ENCODE results near the gene BEST1.
"Not testable (repeated sequence)": the region's sequence is repeated elsewhere in the genome, so short reads cannot be mapped to it uniquely, and the experiment has no call there.

The BEST1 gene

GRCh38 chr11:61964666-61965271 lies 14.6 kb downstream of the BEST1 start:
- DNase-seq, result not testable (repeated sequence)

DNA sequence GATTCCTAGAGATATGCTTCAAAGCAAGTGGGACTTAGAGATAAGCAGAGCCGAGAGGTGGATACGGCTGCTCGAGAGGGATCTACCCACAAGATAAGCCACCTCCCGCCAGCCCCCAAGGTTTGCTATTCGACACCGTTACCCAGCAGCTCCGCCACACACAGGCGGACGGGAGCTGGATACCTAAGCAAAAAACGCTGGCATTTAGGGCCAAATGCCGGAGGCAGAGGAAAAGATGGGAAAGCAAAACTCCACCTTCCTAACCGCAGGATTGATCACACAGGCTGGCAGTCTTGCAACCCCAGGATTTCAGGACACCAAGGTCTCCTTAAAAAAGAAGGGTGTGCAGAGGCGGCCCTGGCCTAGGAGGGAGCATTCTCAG lies 16.6 kb downstream of the BEST1 start:
- no peak for DNase-seq

GRCh38 chr11:61967116-61967923 lies 17.2 kb downstream of the BEST1 start, which contains the start of gene FTH1:
Gene FTH1, minus strand, starts transcription at chr11:61967634. Its CDS starts 209 bp downstream, at chr11:61967425.
- peak; percentile 65 for DNase-seq

- peak; percentile 49 for DNase-seq
Observed at GRCh38 chr11:61967924-61968757, 18.0 kb downstream of the BEST1 start.

DNA sequence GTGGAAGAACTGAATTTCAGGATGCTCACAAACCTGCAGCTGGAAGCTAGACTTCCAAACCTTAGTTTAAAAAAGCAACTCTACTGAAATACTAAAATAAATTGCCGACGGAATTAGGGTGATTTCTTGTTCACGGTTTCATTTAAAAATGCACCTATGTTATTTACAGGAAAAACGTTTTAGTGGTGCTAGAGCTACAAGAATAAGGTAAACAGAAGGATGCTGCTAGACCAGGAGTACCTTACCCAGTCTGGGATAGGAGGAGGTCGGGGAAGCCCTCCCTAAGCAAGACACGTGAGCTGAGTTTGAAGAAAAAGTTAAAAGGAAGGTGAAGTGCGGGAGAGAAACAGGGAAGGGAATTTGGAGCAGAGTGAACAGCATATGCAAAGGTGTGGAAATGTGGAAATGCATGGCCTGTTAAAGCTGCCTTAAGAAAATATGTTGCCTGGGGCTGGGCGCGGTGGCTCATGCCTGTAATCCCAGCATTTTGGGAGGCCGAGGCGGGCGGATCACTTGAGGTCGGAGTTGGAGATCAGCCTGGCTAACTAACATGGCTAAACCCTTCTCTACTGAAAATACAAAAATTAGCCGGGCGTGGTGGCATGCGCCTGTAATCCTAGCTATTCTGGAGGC lies 18.7 kb downstream of the BEST1 start:
- no peak for DNase-seq

GRCh38 chr11:61969391-61969758 lies 19.2 kb downstream of the BEST1 start:
- no peak for DNase-seq

DNA sequence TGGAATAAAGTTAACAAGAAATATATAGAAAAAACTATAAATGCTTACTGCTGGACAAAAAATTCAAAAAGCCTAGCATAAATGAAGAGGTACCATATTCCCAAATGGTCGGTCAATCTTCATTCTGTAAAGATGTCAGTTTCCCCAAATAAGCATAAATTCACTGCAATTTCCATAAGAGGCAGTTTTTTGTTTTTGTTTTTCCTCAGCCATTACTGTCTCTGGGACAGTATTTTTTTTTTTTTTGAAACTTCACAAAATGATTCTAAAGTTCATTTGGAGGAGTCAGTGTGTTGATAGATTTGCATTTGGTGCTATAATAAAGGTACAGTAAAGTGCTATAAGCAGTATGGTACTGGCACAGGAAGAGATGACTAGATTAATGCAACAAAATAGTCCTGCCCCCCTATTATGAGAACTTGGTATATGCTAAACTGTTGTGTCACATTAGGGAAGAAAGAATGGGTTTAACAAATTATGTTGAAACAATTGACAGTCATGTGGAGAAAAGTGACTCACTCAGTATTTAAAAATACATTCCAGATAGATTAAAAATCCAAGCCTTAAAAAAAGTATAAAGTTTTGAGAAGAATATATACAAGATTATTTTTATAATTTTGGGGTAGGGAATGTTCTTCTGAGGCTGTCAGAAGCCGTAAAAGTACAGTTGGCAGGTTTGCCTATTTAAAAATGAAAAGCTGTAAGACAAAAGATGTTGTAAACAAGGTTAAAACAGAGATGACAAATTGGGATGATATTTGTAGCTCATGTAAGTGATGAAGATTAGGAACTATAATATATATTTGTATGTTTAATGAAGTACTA lies 19.9 kb downstream of the BEST1 start:
- DNase-seq, result no peak

DNA sequence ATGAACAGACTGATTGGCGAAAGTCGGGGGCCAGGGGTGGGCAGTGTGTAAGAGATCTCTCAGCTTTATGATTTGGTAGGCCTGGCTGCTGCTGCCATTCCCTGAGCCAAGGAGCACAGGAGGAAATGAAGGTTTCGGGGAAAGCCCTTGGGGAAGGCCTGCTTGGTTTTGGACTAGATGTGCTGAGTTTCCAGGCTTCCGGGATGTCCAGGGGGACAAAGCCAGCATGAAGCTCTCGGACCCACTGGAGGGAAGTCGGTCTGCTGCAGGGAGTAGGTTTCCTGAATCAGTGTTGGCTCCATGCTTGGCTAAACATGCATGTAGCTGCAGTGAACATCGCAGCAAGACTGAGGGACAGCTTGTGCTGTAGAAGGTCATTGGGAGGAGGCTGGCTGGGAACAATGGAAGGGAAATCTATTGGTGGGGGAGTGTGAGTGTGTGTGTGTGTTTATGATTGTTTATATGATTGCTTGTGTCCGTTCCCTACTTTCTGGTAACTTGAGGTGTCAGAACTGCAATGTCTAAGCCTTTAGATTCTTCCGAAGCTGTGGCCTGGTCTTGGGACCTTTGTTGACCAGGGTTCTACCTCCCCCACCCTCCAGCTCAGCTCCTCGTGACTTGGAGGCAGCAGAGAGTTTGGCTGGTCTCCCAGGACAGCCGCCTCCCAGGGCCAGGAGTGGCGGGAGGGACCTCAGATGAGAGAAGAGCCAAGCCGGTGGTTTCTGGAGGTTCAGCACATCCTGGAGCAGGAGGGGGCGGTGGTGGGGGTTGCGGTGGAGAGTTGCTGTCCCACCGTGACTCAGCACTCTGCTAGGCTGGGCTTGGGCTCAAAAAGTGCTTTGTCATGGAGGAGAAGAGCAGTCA lies 21.3 kb downstream of the BEST1 start:
- peak; percentile 84 for DNase-seq

GRCh38 chr11:61972112-61972671 lies 22.0 kb downstream of the BEST1 start:
- no peak for DNase-seq

DNA sequence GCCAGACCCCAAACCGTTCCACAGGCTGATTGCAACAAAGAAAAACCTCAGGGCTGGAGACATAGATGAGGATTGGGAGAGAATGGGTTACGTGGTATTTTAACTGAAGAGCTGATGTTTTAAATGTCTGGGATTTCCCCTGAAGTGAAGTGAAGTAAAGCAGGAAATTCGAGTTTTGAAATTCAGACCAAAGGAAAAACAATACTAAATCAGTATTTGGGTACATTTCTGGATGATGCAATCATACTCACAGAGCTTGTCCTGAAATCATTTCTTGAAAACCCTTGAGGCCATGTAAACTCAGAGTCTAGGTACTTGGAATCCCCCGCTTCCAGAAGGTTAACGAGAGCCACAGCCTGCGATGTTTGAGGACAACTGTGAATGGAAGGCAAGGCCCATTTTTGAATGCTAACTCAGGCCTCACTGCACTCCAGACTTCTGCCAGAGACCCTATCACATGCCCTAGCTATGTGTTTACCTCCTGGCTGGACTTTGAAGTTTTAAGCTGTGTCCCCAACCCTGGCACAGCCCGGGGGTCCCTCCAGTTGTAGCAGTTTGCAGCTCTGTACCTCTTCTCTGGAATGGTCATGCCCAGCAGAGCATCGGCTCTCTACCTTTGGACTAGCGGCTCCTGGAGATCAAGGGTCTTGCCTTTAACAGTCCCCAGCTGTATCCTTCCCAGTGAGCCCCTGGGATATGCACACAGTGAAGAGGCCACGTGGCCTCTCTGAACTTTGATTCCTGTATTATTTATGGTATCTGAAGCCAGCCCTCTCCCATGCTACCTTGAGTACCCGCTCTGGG lies 22.7 kb downstream of the BEST1 start:
- DNase-seq, result no peak

DNA sequence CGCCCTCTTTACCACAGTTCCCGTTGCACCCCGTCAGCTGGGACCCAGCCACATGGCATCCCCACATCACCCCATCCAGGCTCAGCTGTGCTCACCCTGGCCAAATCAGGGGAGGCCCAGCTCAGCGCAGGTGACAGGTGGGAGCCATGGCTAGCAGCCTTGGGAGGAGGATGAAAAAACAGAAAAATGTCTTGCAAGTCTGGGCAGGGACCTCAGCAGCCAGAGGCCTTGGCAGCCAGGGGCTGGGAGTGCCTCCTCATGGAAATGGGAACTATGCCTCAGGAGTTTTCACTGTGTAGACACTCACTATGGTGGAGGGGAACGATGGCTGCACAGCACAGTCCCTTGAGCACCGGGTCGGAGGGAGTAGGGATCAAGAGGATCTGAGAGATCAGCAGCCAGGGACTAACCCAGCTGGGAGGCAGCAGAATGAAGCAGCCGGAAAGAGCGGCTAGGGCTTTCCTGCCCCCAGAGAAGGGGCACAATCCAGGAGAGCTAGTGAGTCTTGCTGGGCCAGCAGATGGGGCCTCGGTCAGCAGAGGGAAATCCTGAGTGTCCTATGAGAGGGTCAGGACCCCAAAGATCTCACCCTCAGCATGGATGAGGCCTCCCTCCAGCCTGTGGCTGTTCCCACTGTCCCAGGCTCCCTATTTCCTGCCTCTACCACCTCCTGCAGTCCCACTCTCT lies 23.5 kb downstream of the BEST1 start:
- no peak for DNase-seq

GRCh38 chr11:61974766-61975631 lies 24.8 kb downstream of the BEST1 start:
- DNase-seq, result no peak

DNA sequence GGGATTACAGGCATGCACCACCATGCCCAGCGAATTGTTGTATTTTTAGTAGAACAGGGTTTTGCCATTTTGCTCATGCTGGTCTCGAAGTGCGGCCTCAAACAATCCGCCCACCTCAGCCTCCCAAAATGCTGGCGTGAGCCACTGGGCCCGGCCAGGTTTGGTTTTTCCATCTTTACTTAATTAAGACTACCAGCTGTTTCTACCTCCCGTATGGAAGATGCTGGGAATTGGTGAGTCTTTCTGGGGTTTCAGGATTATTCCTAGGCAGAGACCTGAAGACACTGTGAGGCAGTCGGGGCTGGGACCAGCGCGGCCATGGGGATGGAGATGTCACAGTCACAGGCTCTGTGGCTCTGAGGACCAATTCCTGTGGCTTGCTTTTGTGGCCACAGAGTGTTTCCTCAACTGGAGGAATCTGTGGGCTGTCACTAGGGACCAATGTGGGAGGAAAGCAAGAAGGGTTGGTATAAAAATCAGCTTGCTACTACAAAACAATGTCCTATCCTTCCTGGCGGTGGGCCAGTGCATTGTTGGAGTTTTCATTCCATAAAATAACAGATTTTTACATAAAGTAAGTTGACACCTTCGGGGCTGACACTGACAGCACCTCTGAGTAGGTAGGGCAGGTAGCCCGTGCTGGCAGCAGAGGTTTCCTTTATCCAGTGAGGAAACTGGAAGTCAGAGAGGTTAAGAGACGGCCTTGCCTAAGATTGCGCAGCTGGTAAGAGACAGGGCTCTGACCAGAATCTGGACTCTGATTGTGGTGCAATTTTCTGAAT lies 25.7 kb downstream of the BEST1 start:
- no peak for DNase-seq

GRCh38 chr11:61976420-61976800 lies 26.3 kb downstream of the BEST1 start:
- DNase-seq, result no peak

DNA sequence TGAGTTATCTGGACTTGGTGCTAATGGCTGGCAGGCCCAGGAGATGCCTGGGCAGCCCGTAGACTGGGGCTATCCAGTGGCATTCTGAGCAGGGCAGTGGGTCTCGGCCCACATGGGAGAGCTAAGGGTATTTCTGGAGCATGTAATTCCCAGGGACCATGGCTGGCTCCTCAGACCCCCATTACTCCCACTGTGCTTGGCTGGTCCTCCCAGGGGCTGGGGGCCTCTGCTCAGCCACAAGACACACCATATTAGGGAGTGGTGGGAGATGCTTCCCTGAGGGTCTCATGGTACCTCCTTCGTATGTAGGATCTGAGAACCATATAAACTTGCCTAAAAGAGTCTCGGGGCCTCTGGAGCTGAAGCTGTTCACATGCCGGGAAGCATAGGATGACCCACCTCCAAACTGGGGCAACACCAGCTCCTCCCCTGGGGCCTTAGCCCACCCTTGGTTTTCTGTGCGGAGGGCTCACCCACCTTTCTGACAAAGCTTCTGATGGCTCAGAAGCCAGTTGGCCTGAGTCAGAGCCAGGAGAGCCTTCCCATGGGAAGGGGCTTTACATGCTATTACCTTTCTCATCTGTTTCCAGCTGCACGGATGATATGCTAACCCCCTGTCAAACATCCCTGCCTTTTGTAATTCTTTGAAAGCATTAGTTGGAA lies 26.8 kb downstream of the BEST1 start:
- DNase-seq, result no peak

- no peak for DNase-seq
Observed at GRCh38 chr11:61978703-61979661, 28.8 kb downstream of the BEST1 start.

Measured in NCI-H1436 treated with DMSO at 0.1 percent for 48 hours (cell line).